ENCODE measurements around the gene ZNF746. TPM values are rescaled to one million over a fixed set of nuclear protein-coding genes. Genes with fewer than 3 reads are reported as not detected.

ZNF746 gene
- total RNA-seq (2014; rRNA removed; shearing (Covaris generic)), result 18.3 and 19.8 TPM in 2 replicates
- 24.4 and 30.2 TPM in 2 replicates for polyA plus RNA-seq (2015; cell fraction: cytosol; rRNA removed)
- 25.9 and 29.2 TPM in 2 replicates for polyA plus RNA-seq (2015; cell fraction: nucleus; rRNA removed)

GRCh38 chr7:149497467-149498261, at the start of gene ZNF746:
ZNF746 (minus strand) TSS chr7:149497809; CDS start chr7:149497536, 273 bp downstream.
- peak; percentile 88 for DNase-seq (ENCODE audit: low read depth, low spot score)

GRCh38 chr7:149547126-149547525, 49.5 kb upstream of the ZNF746 start:
- DNase-seq (ENCODE audit: low read depth, low spot score), result no peak
- in situ Hi-C loops (cut with HindIII; ENCODE audit: low pct_unique_long_range_greater_than_20kb, low sequenced_read_pairs), result no loop called here

More at GRCh38 chr7:149497467-149498261, at the start of gene ZNF746:
- in situ Hi-C loops (cut with HindIII; ENCODE audit: low pct_unique_long_range_greater_than_20kb, low sequenced_read_pairs), result no loop called here

GRCh38 chr7:149546331-149546730, 48.7 kb upstream of the ZNF746 start:
- DNase-seq (ENCODE audit: low read depth, low spot score), result no peak
- in situ Hi-C loops (cut with HindIII; ENCODE audit: low pct_unique_long_range_greater_than_20kb, low sequenced_read_pairs), result no loop called here

GRCh38 chr7:149544028-149544427, 46.4 kb upstream of the ZNF746 start:
- in situ Hi-C loops (cut with HindIII; ENCODE audit: low pct_unique_long_range_greater_than_20kb, low sequenced_read_pairs), result no loop called here
- no peak for DNase-seq (ENCODE audit: low read depth, low spot score)

GRCh38 chr7:149532654-149533053, 35.0 kb upstream of the ZNF746 start:
- DNase-seq (ENCODE audit: low read depth, low spot score), result no peak
- in situ Hi-C loops (cut with HindIII; ENCODE audit: low pct_unique_long_range_greater_than_20kb, low sequenced_read_pairs), result loop anchor here (10.0 kb wide), 1 partner anchor 72 kb away; no protein-coding TSS in a partner anchor

- DNase-seq (ENCODE audit: low read depth, low spot score), result no peak
- in situ Hi-C loops (cut with HindIII; ENCODE audit: low pct_unique_long_range_greater_than_20kb, low sequenced_read_pairs), result no loop called here
Measured at GRCh38 chr7:149529136-149529718, 31.6 kb upstream of the ZNF746 start.

GRCh38 chr7:149527414-149527813, 29.8 kb upstream of the ZNF746 start:
- no peak for DNase-seq (ENCODE audit: low read depth, low spot score)
- in situ Hi-C loops (cut with HindIII; ENCODE audit: low pct_unique_long_range_greater_than_20kb, low sequenced_read_pairs), result no loop called here

GRCh38 chr7:149525280-149525679, 27.7 kb upstream of the ZNF746 start:
- in situ Hi-C loops (cut with HindIII; ENCODE audit: low pct_unique_long_range_greater_than_20kb, low sequenced_read_pairs), result no loop called here
- no peak for DNase-seq (ENCODE audit: low read depth, low spot score)

GRCh38 chr7:149524394-149524793, 26.8 kb upstream of the ZNF746 start:
- in situ Hi-C loops (cut with HindIII; ENCODE audit: low pct_unique_long_range_greater_than_20kb, low sequenced_read_pairs), result no loop called here
- DNase-seq (ENCODE audit: low read depth, low spot score), result no peak

- in situ Hi-C loops (cut with HindIII; ENCODE audit: low pct_unique_long_range_greater_than_20kb, low sequenced_read_pairs), result no loop called here
- no peak for DNase-seq (ENCODE audit: low read depth, low spot score)
Measured at GRCh38 chr7:149510248-149510647, 12.6 kb upstream of the ZNF746 start.

- in situ Hi-C loops (cut with HindIII; ENCODE audit: low pct_unique_long_range_greater_than_20kb, low sequenced_read_pairs), result no loop called here
- DNase-seq (ENCODE audit: low read depth, low spot score), result no peak
Measured at GRCh38 chr7:149509774-149510173, 12.2 kb upstream of the ZNF746 start.

- no peak for DNase-seq (ENCODE audit: low read depth, low spot score)
- in situ Hi-C loops (cut with HindIII; ENCODE audit: low pct_unique_long_range_greater_than_20kb, low sequenced_read_pairs), result no loop called here
Measured at GRCh38 chr7:149505551-149505950, 7.9 kb upstream of the ZNF746 start.

GRCh38 chr7:149501651-149502050, 4.0 kb upstream of the ZNF746 start:
- in situ Hi-C loops (cut with HindIII; ENCODE audit: low pct_unique_long_range_greater_than_20kb, low sequenced_read_pairs), result no loop called here
- no peak for DNase-seq (ENCODE audit: low read depth, low spot score)

GRCh38 chr7:149500910-149501309, 3.3 kb upstream of the ZNF746 start:
- in situ Hi-C loops (cut with HindIII; ENCODE audit: low pct_unique_long_range_greater_than_20kb, low sequenced_read_pairs), result no loop called here

GRCh38 chr7:149500201-149500600, 2.6 kb upstream of the ZNF746 start:
- in situ Hi-C loops (cut with HindIII; ENCODE audit: low pct_unique_long_range_greater_than_20kb, low sequenced_read_pairs), result no loop called here
- no peak for DNase-seq (ENCODE audit: low read depth, low spot score)

More at GRCh38 chr7:149500910-149501309, 3.3 kb upstream of the ZNF746 start:
- no peak for DNase-seq (ENCODE audit: low read depth, low spot score)

- in situ Hi-C loops (cut with HindIII; ENCODE audit: low pct_unique_long_range_greater_than_20kb, low sequenced_read_pairs), result no loop called here
Measured at GRCh38 chr7:149498811-149499210, 1.2 kb upstream of the ZNF746 start.

GRCh38 chr7:149496642-149497391, 792 bp downstream of the ZNF746 start:
- in situ Hi-C loops (cut with HindIII; ENCODE audit: low pct_unique_long_range_greater_than_20kb, low sequenced_read_pairs), result no loop called here
- peak; percentile 18 for DNase-seq (ENCODE audit: low read depth, low spot score)

More at GRCh38 chr7:149498811-149499210, 1.2 kb upstream of the ZNF746 start:
- DNase-seq (ENCODE audit: low read depth, low spot score), result no peak
